Umbilical cord (tissue), 2 donors: ENCODE measurements around the gene LIMD2. TPM values are rescaled to one million over a fixed set of nuclear protein-coding genes. Genes with fewer than 3 reads are reported as not detected.

Experiments
- DNase-seq: peaks from one replicate; pipeline ENCODE4 v3.0.0-alpha.2; 2015; ENCODE audit warnings: low spot score
- total RNA-seq: library from RNA; depleted of rRNA; stranded (reverse); fragments of >200 nt; gene quantifications from one replicate; pipeline ENCODE4 v1.2.3, GENCODE V29; 2014; ENCODE audit warnings: low replicate concordance; ENCODE audit not compliant: insufficient read depth

LIMD2 gene
- total RNA-seq, 1 donor from 2014 or later, result 3.6 TPM

- no peak for DNase-seq
Measured at GRCh38 chr17:63701868-63702720, 2.2 kb upstream of the LIMD2 start.

- DNase-seq, result no peak
Measured at GRCh38 chr17:63701456-63701820, 1.5 kb upstream of the LIMD2 start.

GRCh38 chr17:63700528-63701455 lies 867 bp upstream of the LIMD2 start:
- peak; percentile 38 for DNase-seq

DNA sequence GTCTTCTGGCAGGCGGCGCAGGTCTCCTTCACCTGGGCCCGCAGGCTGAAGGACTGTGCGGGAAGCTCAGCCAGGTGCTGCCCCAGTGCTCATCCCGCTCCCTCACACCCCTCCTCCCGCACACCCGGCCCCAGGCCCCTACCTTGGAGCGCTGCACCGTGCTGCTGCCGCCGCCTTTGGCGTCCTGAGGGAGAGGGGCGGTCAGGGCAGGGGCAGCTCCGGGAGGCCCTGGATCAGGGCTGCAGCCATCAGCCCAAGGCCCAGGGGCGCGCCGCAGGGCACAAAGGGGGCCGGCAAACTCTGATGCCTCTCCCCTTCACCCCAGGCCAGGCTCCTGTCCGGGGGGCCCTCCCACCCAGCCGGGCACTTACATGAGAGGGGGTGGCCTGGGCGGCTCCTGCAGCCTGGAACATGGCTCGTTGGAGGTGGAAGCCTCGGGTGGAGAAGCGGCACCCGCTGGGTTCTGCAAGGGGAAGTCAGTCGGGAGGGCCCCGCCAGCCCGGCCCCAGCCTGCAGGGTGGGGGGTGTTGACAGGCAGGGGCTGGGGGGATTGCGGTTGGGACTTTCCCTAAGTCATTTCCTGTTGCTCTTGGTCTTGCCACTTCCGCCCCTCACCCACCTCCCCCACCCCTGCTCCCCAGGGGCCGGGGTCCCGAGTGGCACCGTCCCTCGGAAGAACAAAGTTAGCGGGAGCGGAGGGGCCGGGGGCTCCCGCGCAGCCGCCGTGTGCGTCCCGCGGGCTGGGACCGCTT lies 863 bp downstream of the LIMD2 start:
- DNase-seq, result peak; percentile 41

DNA sequence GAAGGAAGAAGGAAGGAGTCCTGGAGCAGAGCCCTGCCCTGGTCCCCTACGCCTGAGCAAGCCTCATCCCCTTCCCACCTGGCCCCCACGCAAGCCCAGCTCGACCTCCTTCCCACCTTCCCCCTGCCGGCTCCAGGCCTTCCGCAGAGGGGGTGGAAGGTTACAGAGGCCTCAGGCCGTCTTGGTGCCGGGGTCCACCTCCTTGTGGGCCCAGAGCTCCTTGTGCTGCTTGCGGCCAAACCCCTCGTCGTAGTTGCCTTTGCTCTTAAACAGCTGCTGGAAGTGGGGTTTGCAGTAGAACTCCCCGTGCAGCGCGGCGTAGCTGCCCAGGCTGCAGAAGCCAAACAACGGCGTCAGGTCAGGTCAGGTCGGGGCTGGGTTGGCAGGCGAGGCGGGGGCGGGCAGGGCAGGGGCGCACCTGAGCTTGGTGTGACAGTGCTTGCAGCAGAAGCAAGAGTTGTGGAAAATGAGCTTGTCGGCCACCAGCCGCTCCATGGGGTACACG lies 1.5 kb downstream of the LIMD2 start:
- DNase-seq, result no peak

DNA sequence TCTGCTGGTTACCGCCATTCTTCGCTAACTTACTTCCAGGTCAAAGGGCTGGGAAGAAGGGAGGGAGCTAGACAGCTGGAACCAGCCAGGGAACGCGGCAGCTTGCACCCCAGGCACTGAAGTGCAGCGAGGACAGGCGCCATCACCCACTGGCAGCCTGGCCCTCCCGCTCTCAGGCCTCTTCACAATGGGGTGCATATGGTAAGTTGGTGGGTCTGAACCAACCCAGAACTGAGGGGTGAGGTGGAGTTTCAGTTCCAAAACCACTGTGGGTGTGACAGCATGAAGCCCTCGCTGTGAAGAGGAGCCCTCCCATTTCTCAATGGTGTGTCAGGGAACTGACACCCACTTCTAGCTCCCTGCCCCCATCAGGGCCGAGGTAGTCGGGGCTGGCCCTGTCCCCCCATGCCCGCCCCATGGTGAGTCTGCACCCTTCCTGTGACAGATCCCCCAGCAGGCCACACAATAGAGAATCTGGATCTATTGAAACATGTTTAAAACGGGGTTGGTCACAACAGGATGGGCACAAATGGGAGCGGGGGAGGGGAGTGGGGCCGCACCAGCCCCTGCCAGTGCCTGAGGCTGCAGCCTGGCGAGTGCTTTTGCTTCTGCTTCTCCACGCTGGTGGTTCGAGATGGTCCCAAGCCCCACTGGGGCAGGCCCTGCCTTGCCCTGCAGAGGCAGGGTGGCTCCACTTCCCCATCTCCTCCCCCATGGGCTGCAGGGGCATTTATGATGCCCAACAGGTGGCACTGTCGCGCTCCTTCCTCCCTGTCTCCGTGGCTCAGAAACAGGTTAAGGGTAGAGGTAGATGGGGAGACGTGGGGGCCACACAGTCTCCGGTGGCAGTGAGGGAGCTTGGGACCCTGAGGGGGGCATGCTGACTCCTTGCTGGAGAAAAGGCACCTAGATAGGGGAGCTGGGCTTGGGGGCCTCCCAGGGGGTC lies 2.3 kb downstream of the LIMD2 start:
- DNase-seq, result no peak

- peak; percentile 24 for DNase-seq
Measured at GRCh38 chr17:63696381-63696961, 3.5 kb downstream of the LIMD2 start.

GRCh38 chr17:63695889-63696288 lies 4.0 kb downstream of the LIMD2 start:
- DNase-seq, result no peak

GRCh38 chr17:63694950-63695773 lies 4.8 kb downstream of the LIMD2 start:
- no peak for DNase-seq

DNA sequence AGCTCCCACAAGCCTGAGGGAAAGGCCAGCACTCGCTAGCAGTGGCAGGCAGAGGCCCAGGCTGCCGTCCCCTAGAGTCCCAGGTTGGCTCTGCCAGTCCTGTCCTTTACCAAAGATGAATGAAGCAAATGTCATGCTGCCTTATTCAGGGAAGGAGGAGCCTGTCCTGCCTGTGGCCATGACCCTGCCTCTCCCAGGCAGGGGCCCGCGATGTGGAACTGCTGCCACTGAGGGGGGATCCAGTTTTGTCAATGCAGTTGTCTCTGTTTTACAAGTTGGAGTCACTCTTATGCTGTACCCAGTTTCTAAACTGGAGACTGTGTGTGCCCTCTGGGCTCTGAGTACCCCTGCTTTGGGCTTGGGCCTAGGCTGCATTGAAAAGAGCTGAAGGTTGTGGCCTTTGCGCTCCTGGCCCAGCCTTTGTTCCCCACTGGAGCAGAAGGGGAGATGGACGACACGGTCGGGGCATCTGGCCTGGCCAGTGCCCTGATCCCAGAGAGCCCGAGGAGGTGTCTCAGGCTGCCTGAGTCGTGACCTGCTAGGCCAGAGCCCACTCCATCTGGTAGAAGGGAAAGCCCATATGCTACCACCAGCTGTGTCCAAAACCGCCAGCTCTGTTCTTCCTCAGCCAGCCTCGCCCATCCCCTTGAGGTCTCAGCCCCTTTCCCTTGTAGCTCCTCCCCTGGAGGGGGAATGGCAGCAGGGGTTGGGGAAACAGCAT lies 5.5 kb downstream of the LIMD2 start:
- no peak for DNase-seq

DNA sequence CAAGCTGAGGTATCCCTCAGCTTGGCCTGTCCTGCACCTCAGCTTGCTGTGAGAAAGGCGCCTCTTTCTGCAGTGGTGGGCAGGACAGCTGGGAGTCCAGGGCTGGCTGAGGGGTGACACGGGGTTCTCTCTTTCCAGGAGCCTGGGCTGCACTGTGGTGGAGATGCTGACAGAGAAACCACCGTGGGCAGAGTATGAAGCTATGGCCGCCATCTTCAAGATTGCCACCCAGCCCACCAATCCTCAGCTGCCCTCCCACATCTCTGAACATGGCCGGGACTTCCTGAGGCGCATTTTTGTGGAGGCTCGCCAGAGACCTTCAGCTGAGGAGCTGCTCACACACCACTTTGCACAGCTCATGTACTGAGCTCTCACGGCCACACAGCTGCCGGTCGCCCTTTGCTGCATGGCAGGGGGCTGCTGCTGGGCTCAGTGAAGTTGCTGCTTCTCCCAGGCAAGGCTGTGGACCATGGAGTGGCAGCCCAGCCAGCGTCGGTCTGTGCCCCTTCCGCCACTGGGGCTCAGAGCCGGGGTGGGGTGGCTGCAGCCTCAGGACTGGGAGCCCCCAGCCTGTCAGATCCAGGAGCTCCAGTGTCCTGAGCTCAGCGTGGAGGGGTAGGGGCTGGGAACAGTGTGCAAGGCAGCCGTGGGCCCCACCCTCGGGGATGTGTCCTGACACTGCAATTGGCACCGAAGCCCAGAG lies 6.4 kb downstream of the LIMD2 start:
- no peak for DNase-seq

- DNase-seq, result no peak
Measured at GRCh38 chr17:63692195-63692816, 7.6 kb downstream of the LIMD2 start.

GRCh38 chr17:63689479-63689878 lies 10.4 kb downstream of the LIMD2 start:
- DNase-seq, result no peak

GRCh38 chr17:63688396-63689020 lies 11.4 kb downstream of the LIMD2 start:
- no peak for DNase-seq

DNA sequence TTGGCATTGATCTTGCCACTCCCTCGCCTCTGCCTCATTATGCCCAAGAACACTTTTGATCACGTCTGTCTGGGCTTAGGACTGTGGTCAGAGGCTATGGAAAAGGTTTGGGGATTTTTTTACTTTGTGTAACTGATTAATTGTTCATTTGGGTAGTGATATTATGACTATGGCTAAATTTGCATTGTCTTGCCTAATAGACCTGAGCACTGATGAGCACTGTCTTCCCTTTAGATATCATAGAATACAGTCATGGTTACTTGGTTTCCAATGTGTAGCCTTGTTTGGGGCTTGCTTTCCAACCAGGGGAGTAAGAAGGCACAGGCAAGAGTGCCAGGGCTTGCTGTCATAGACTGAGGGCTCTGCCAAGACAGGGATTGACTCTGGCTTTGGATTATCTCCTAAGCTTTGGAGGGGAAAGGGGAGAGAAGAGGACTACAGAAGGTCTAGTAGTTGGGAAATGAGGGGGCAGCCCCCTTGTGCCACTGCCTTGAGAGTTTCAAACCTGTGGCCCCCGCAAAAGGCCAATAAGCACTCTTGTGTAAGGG lies 13.7 kb downstream of the LIMD2 start:
- DNase-seq, result no peak

DNA sequence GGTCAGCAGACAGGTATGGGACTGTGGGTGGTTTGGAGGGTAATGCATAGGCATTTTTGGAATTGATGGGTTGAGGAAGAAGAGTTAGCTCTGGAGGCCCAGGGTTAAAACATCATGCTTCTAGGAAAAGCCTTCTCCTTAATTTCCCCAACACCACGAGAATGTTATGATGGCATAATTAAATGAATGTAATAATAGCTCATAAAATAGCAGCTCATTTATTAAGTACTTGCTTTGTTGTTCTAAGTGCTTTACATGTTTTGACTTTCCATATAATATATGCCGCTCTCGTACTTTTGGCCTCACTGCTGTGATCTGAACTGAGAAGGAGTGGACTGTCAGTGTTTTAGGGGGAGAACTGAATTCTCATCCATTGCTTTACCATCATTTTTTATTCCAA lies 14.3 kb downstream of the LIMD2 start:
- no peak for DNase-seq

- no peak for DNase-seq
Measured at GRCh38 chr17:63685041-63685440, 14.9 kb downstream of the LIMD2 start.
